Upper lobe of left lung (tissue), 4 donors: ENCODE data around the gene CEP55.

ENCODE experiments used
- CTCF ChIP-seq, 6 experiments: fragments of 450-650 bp in 4 of 6; fragments of 200-600 bp in 2 of 6; sonication (generic) in 2 of 6; IDR thresholded peaks; one replicate each; pipeline ENCODE4 v1.5.1; 2016 to 2019; ENCODE audit warnings: antibody characterized with exemption in 6 of 6
- EP300 ChIP-seq, 4 donors: sonication (generic); formaldehyde crosslinking; IDR thresholded peaks; one replicate each; pipeline ENCODE4 v1.5.1; 2017; ENCODE audit warnings: antibody characterized with exemption in 4 of 4, control low read depth in 2 of 4
- POLR2A ChIP-seq, 4 donors: fragments of 450-650 bp; IDR thresholded peaks; one replicate each; pipeline ENCODE4 v1.5.1; 2016 to 2017; ENCODE audit warnings: antibody characterized with exemption in 4 of 4, mild to moderate bottlenecking in 2 of 4
- POLR2AphosphoS5 ChIP-seq, 2 donors: sonication (generic); formaldehyde crosslinking; IDR thresholded peaks; one replicate each; pipeline ENCODE4 v1.5.1; 2017; ENCODE audit warnings: antibody characterized with exemption in 2 of 2

DNA sequence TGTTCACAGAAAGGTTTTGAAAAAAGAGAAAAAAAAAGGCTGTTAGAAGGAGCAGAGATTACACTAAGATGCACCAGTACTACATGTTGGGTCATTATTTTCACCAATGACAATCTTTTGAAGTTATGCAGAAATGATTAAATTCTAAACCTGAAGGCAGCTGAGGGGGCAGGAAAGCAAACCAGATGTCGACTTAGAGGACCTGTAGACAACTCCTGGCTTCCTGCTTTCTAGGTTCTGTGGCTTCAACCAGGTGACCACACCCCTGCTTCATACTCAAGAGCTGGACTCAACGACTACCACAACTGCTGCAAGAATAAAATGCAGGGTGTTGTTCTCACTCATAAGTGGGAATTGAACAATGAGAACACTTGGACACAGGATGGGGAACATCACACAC is 44.3 kb upstream of the CEP55 start:
- TF ChIP-seq POLR2A (IDR thresholded peaks at IDR 0.05) (no peak), CTCF (IDR thresholded peaks at IDR 0.05) (no peak), POLR2AphosphoS5 (IDR thresholded peaks at IDR 0.05) (peak in 1 of 2 donors; percentile 27), EP300 (IDR thresholded peaks at IDR 0.05) (no peak)
